ENCODE measurements around the gene ZNHIT1. TPM values are rescaled to one million over a fixed set of nuclear protein-coding genes. Genes with fewer than 3 reads are reported as not detected.

Gene ZNHIT1
- polyA plus RNA-seq, 3 donors: 29.3 to 109 (median 74.9) TPM

DNA sequence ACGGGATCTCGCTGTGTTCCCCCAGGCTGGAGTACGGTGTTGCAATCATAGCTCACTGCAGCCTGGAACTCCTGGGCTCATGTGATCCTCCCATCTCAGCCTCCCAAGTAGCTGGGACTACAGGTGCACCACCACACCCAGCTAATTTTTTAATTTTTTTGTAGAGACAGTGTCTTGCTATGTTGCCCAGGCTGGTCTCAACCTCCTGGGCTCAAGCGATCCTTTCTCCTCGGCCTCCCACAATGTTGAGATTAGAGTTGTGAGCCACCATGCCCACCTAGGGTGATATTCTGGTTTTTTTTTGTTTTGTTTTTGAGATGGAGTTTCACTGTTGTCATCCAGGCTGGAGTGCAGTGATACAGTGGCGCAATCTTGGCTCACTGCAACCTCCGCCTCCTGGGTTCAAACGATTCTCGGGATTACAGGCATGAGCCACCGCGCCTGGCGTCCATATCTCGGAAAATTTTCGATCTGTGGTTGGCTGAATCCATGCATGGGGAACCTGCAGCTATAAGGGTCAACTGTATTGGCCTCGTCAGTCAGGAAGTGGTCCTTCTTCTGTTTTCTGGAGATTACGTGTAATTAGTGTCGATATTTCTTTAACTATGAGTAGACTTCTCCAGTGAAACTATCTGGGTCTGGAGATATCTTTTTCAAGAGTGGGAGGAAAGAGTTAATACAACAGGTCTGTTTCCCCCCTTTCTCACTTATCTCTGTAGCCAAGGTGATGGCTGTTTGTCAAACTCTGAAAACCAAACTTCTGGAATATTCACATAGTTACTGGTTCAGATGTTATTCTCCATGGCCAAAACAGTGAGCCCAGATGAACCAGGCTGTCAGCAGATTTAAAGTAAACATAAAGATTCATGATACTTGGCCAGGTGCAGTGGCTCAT is 47.9 kb downstream of the ZNHIT1 start:
- no peaks in the 10 kb centered on the region for H3K9me3 ChIP-seq (replicated peaks in 1 of 2; ENCODE audit: control insufficient read depth in 1 of 2, insufficient read depth in 1 of 2, low read length in 2 of 2)
- H3K4me3 Mint-ChIP-seq: no peak overlapping the region
- H3K27me3 ChIP-seq (ENCODE audit: control insufficient read depth in 2 of 2, insufficient read depth in 2 of 2, low read length in 2 of 2): no peaks in the 10 kb centered on the region
- no peak for TF ChIP-seq CTCF (IDR thresholded peaks at IDR 0.05)
- DNase-seq: no peak
- intact Hi-C loops (cut with micrococcal nuclease): no loop called here
- H3K4me1 ChIP-seq (ENCODE audit: control insufficient read depth in 1 of 2, insufficient read depth in 2 of 2, low read length in 2 of 2): no peaks in the 10 kb centered on the region
- no peaks in the 10 kb centered on the region for H4K20me1 ChIP-seq (ENCODE audit: insufficient read depth, low read length)
- H3K4me1 Mint-ChIP-seq: peaks cover 1% of the 10 kb centered on the region
- H3K36me3 ChIP-seq (replicated peaks in 1 of 2; ENCODE audit: control insufficient read depth in 1 of 2, insufficient read depth in 2 of 2, low read length in 2 of 2): no peaks in the 10 kb centered on the region
- H3K36me3 Mint-ChIP-seq: no peaks in the 10 kb centered on the region
- 62% methylated on average over 16 of the region's 17 CpGs for WGBS (ENCODE audit: insufficient coverage)
- H3K27me3 Mint-ChIP-seq (ENCODE audit: low read depth in 3 of 3): peaks cover 7 to 24% (median 21%) of the 10 kb centered on the region in 3 donors
- no peaks in the 10 kb centered on the region for H3K79me2 ChIP-seq (ENCODE audit: insufficient read depth, low read length)
- H3K27ac Mint-ChIP-seq: no peak overlapping the region
- no peak overlapping the region for H3K27ac ChIP-seq (ENCODE audit: low read depth in 1 of 2, low read length in 2 of 2)
- H3K9ac ChIP-seq (ENCODE audit: insufficient read depth, low read length, poor library complexity, severe bottlenecking): no peak overlapping the region
- H2AFZ ChIP-seq (ENCODE audit: insufficient read depth, low read depth, low read length, poor library complexity, severe bottlenecking): no peak overlapping the region
- H3K4me2 ChIP-seq (replicated peaks; ENCODE audit: extremely low read depth, low read length, poor library complexity, severe bottlenecking): no peak overlapping the region
- no peak overlapping the region for H3K4me3 ChIP-seq (replicated peaks in 1 of 3; ENCODE audit: low read depth in 2 of 3, low read length in 3 of 3)
- H3K9me3 Mint-ChIP-seq: peaks cover 0 to 3% (median 0%) of the 10 kb centered on the region in 7 donors

GRCh38 chr7:101269664-101270063 is 51.7 kb downstream of the ZNHIT1 start:
- Histone ChIP-seq H2AFZ (ENCODE audit: insufficient read depth, low read depth, low read length, poor library complexity, severe bottlenecking) (no peak overlapping the region), H3K4me2 (replicated peaks; ENCODE audit: extremely low read depth, low read length, poor library complexity, severe bottlenecking) (no peak overlapping the region), H3K4me1 (ENCODE audit: control insufficient read depth in 1 of 2, insufficient read depth in 2 of 2, low read length in 2 of 2) (no peaks in the 10 kb centered on the region), H3K27ac (ENCODE audit: low read depth in 1 of 2, low read length in 2 of 2) (no peak overlapping the region), H3K4me3 (replicated peaks in 1 of 3; ENCODE audit: low read depth in 2 of 3, low read length in 3 of 3) (no peak overlapping the region), H3K27me3 (ENCODE audit: control insufficient read depth in 2 of 2, insufficient read depth in 2 of 2, low read length in 2 of 2) (no peaks in the 10 kb centered on the region), H3K79me2 (ENCODE audit: insufficient read depth, low read length) (no peaks in the 10 kb centered on the region), H3K9ac (ENCODE audit: insufficient read depth, low read length, poor library complexity, severe bottlenecking) (no peak overlapping the region), H3K36me3 (replicated peaks in 1 of 2; ENCODE audit: control insufficient read depth in 1 of 2, insufficient read depth in 2 of 2, low read length in 2 of 2) (no peaks in the 10 kb centered on the region), H3K9me3 (replicated peaks in 1 of 2; ENCODE audit: control insufficient read depth in 1 of 2, insufficient read depth in 1 of 2, low read length in 2 of 2) (no peaks in the 10 kb centered on the region), H4K20me1 (ENCODE audit: insufficient read depth, low read length) (no peaks in the 10 kb centered on the region)
- Mint-ChIP-seq H3K27me3 (ENCODE audit: low read depth in 3 of 3) (peaks cover 9 to 17% (median 14%) of the 10 kb centered on the region in 3 donors), H3K4me1 (peaks cover 4% of the 10 kb centered on the region), H3K27ac (no peak overlapping the region), H3K9me3 (peaks cover 0 to 3% (median 0%) of the 10 kb centered on the region in 7 donors), H3K4me3 (no peak overlapping the region), H3K36me3 (no peaks in the 10 kb centered on the region)
- TF ChIP-seq CTCF (IDR thresholded peaks at IDR 0.05): no peak
- intact Hi-C loops (cut with micrococcal nuclease): no loop called here
- no peak for DNase-seq
- 93% methylated on average over 18 of the region's 21 CpGs for WGBS (ENCODE audit: insufficient coverage)

Measured in CD14-positive monocyte (primary cell).